Activated gamma-delta T cell treated with Interleukin-2 at 50 U/mL for 16 hours (primary cell): Measurements from ENCODE around the gene HPRT1.

Experiments used
- DNase-seq: peaks from one replicate; pipeline ENCODE4 v3.0.0-alpha.2; 2020

The HPRT1 gene

GRCh38 chrX:134478374-134478773 lies 18.4 kb downstream of the HPRT1 start:
- no peak for DNase-seq

DNA sequence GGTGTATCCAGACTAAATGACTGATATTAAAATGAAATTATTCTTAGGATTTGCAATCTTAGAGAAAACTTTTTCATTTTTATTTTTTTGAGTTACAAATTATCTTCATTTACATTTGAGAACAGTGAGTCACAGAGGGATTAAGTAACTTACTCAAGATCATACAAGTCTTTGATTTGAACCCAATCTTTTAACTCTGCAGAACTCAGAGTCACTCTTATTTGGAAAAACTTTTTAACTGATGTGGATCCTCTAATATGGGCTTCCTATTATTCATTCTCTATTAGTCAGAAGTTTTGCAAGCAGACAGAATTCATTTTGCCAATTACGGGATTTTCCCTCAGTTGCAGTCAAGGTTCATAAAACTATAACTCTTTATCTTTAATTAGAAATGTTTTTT lies 20.1 kb downstream of the HPRT1 start:
- no peak for DNase-seq

DNA sequence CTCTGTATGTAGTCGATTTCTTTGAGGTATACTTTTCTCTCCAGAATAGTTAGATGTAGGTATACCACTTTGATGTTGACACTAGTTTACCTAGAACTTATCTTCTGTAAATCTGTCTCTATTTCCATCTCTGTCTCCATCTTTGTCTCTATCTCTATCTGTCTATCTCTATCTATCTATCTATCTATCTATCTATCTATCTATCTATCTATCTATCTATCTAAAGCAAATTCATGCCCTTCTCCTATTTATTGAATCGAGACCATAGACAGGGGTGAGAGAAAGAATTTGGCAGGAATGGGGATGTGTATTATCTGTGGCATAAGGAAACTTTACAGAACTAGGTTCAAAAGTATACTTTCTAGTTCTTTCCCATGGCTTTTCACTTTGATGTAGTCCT lies 21.4 kb downstream of the HPRT1 start:
- no peak for DNase-seq

DNA sequence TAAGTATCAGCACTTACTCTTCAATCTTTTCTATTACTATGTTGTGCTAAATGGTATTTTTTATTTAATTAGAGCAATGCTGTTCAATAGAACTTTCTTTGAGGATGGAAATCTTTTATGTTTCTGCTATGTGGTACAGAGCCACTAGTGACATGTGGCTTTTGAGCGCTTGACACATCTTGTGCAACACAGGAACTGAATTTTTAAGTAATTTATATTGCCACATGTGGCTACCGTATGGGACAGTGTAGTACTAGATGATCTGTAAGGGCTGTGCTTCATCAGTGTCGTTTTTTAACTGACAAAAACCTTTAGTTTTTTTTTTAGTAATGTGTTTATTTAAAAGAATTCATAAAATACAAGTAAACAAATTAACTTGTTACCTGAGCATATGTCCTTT lies 22.4 kb downstream of the HPRT1 start:
- no peak for DNase-seq

- DNase-seq: no peak
Measured at GRCh38 chrX:134484039-134484438, 24.1 kb downstream of the HPRT1 start.

DNA sequence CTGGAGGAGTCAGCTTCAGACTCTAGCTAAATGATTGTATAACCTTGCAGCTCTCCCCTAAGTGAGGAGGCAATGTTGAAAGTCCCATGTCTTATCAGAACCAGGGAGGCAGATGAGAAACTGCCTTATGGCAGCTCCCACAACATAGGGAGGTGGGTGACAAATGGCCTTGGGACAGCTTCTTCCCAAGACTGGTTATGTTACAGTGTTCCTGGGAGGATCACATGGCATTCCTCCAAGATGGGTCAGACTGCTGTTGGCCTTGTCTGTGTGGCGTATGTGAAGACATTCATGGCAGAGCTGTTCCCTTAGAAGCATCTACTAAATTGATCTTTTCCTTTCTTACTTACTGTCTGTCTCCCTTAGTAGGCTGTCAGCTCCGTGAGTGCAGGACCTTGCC lies 42.0 kb downstream of the HPRT1 start:
- no peak for DNase-seq

GRCh38 chrX:134502686-134503085 lies 42.7 kb downstream of the HPRT1 start:
- DNase-seq: no peak

DNA sequence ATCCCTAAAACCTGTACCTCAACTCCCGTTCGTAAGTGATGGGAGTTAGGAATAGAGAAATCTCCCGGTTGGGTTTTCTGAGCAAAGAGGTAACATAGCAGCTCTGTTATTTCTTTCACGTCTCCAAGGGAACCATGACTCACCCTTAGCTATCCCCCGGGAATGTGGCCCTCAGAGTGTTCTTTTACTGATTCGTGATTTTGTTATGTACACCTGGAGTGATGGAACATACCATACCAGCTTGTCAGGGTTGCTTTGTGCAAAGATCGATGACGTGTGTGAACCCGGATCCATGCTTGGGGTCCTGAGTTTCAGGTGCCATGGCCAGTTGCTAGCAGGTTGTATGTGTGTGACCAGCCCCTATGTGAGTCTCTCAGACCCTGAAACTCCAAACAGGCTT lies 52.6 kb downstream of the HPRT1 start:
- no peak for DNase-seq

DNA sequence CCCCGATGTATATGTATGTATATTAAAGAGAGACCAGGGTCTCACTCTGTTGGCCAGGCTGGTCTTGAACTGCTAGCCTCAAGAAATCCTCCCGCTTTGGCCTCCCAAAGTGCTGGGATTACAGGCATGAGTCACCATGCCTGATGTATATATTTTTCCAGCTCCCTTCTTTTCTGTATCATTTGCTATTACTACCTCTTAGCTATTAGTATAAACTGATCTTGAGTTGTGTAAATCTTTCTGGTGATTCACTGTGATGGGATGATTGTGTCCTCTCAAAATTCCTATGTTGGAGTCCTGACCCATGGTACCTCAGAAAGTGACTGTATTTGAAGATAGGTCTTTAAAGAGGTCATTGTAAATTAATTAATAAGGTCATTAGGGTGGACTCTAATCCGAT lies 53.1 kb downstream of the HPRT1 start:
- DNase-seq: no peak

GRCh38 chrX:134520860-134521390 lies 61.0 kb downstream of the HPRT1 start:
- DNase-seq: no peak

DNA sequence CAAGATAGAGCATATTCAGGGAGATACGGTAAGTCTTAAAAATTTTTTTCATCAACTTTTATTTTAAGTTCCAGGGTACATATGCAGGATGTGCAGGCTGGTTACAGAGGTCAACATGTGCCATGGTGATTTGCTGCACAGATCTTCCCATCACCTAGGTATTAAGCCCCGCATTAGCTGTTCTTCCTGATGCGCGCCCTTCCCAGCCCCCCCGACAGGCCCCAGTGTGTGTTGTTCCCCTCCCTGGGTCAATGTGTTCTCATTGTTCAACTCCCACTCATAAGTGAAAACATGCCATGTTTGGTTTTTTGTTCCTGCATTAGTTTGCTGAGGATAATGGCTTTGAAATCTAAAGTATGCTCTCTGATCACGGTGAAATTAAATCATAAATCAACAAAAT lies 64.2 kb downstream of the HPRT1 start:
- no peak for DNase-seq

DNA sequence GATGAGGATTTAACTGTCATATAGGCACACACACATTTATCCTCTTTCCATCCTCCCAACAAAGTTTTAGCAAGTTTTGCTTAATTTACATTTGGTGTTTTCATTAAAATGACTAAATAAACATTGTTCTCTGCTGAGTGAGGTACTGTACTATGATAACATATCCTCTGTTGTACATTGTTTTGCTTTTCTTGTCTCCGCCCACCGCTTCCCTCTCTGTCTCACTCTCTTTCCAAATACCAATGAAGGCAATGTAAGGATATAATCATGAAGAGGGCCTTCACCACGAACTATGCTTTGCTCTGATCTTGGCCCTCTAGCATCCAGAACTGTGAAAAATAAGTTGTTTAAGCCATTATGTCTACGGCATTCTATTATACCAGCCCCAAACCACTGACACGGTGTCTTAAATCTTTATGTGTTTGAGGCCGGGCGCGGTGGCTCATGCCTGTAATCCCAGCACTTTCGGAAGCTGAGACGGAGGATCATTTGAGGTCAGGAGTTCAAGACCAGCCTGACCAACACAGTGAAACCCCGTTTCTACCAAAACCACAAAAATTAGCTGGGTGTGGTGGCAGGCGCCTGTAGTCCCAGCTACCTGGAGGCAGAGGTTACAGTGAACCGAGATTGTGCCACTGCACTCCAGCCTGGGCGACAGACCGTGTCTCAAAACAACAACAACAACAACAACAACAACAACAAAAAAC lies 65.3 kb downstream of the HPRT1 start:
- DNase-seq: no peak

DNA sequence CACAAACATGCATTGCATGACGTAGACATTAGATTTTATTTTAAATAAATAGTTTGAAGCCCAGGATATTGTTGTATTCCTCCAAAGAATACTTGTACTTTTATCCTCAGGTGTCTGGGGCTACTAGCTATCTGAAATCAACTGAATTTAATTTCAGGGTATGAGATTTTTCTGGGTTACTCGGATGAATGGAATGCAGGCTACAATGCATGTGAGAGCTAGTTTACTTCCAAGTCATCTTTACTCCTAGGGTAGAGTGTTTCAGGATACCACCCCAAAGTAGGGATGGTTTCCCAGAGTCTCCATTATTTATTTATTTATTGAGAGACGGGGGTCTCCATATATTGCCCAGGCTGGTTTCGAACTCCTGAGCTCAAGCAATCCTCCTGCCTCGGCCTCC lies 66.4 kb downstream of the HPRT1 start:
- DNase-seq: no peak

- DNase-seq: no peak
Measured at GRCh38 chrX:134528960-134529359, 69.0 kb downstream of the HPRT1 start.

DNA sequence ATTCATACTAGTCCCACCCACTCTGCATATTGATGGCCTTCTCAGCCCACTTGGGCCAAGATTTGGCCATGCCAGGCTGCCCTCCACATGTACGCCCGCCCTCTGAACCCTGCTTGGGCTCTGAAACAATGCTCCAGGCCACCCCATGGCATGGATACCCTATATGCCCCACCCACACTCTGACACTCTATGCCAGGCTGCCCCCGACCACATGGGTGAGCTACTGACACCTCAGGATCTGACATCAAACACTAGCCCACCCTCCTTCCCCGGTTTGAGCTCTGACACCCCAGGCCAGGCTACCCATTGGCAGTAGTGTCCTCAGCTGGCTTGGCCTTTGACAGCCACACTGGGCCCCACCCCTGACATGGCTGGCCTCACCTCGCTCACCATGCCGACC lies 69.5 kb downstream of the HPRT1 start:
- DNase-seq: no peak

DNA sequence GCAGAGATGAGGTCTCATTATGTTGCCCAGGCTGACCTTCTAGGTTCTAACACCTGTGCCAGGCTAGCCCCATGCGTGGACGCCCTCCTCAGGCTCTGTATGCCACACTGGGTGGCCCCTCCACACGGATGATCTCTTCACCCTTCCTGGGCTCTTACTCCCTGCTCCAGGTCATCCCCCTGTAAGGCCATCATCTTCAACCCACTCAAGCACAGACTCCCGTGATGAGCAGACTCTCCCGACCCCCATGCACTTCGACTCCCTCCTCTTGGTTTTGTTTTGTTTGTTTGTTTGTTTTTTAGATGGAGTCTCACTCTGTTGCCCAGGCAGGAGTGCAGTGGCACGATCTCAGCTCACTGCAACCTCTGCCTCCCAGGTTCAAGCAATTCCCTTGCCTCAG lies 70.9 kb downstream of the HPRT1 start:
- no peak for DNase-seq

- DNase-seq: no peak
Measured at GRCh38 chrX:134533352-134533751, 73.4 kb downstream of the HPRT1 start.

GRCh38 chrX:134533952-134534351 lies 74.0 kb downstream of the HPRT1 start:
- DNase-seq: no peak

- DNase-seq: no peak
Measured at GRCh38 chrX:134537179-134537955, 77.4 kb downstream of the HPRT1 start.

- no peak for DNase-seq
Measured at GRCh38 chrX:134538316-134538715, 78.4 kb downstream of the HPRT1 start.

GRCh38 chrX:134541906-134542305 lies 81.9 kb downstream of the HPRT1 start:
- DNase-seq: no peak

GRCh38 chrX:134542485-134542884 lies 82.5 kb downstream of the HPRT1 start:
- no peak for DNase-seq

DNA sequence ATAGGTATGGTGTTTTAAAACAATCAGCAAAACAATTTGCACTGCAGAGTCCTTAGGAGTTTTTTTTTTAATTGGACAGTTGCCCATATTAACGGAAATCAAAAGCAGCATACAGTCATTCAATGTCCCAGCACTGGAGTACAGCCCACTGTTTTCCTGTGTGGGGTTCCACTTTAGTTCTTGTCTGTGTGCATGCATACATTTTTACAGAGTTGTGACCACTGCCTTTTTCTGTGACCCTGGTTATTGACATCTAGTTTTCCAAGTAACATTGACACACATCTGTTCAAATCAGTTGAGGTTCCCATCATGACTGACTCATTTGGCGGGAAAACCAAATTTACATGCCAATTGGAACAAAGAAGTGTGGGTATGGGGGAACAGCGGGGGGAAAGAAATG lies 83.3 kb downstream of the HPRT1 start:
- no peak for DNase-seq

- no peak for DNase-seq
Measured at GRCh38 chrX:134544135-134544512, 84.2 kb downstream of the HPRT1 start.
